ENCODE measurements around the gene STAG1.
A peak's percentile ranks its signal among the peaks of the same experiment; 100 is the strongest.

Gene STAG1

DNA sequence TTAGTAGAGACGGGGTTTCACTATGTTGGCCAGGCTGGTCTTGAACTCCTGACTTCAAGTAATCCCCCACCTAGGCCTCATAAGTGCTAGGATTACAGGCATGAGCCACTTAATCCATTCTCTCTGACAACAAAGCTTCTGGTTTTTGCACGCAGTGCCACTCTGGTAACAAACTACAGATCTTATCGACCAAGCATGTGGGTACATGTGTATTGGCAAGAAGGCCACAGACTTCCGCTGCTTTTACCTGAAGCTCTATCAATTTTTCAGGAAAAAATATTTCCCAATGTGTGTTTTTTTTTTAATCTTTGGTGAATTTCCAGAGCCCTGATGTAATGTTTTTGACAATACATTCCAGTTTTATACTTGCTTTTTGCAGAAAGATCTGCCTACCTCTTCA, 319.5 kb downstream of the STAG1 start:
- Histone ChIP-seq H2BK15ac (replicated peaks; ENCODE audit: low read depth) (no peak overlapping the region), H3K36me3 (ENCODE audit: control insufficient read depth, insufficient read depth, low read length) (no peaks in the 10 kb centered on the region), H4K5ac (ENCODE audit: low read length) (no peak overlapping the region), H3K79me1 (ENCODE audit: low read length) (no peaks in the 10 kb centered on the region), H2AK5ac (ENCODE audit: low read length) (no peak overlapping the region), H3K18ac (ENCODE audit: low read length) (no peak overlapping the region), H3K4me2 (ENCODE audit: low read length) (no peak overlapping the region), H2BK5ac (ENCODE audit: low read length) (no peak overlapping the region), H3K79me2 (ENCODE audit: control insufficient read depth, insufficient read depth, low read length) (no peaks in the 10 kb centered on the region), H3K9ac (ENCODE audit: low read length) (no peak overlapping the region), H3K27me3 (ENCODE audit: insufficient read depth, low read length, poor library complexity) (no peaks in the 10 kb centered on the region), H4K8ac (ENCODE audit: low read depth, low read length) (no peak overlapping the region), H2BK120ac (ENCODE audit: low read depth, low read length) (no peak overlapping the region), H3K27ac (ENCODE audit: low read depth, low read length) (no peak overlapping the region), H3K4me3 (ENCODE audit: low read length) (no peak overlapping the region), H3K23ac (ENCODE audit: low read length) (no peak overlapping the region), H3K56ac (ENCODE audit: low read length) (no peak overlapping the region), H3K4ac (ENCODE audit: low read depth, low read length) (no peak overlapping the region), H3K4me1 (ENCODE audit: control insufficient read depth, low read depth, low read length) (no peaks in the 10 kb centered on the region)
- WGBS (ENCODE audit: extremely low coverage, insufficient coverage, low lambda C conversion rate) = no CpG with 5 or more reads among the region's 4 CpGs
- DNase-seq = no peak

- Histone ChIP-seq H4K5ac (ENCODE audit: low read length) (no peak overlapping the region), H2BK120ac (ENCODE audit: low read depth, low read length) (no peak overlapping the region), H2BK5ac (ENCODE audit: low read length) (no peak overlapping the region), H3K79me2 (ENCODE audit: control insufficient read depth, insufficient read depth, low read length) (no peaks in the 10 kb centered on the region), H3K27ac (ENCODE audit: low read depth, low read length) (no peak overlapping the region), H3K4ac (ENCODE audit: low read depth, low read length) (no peak overlapping the region), H3K4me2 (ENCODE audit: low read length) (no peak overlapping the region), H3K4me1 (ENCODE audit: control insufficient read depth, low read depth, low read length) (no peaks in the 10 kb centered on the region), H3K18ac (ENCODE audit: low read length) (no peak overlapping the region), H4K8ac (ENCODE audit: low read depth, low read length) (peak overlapping the region; percentile 65), H3K23ac (ENCODE audit: low read length) (no peak overlapping the region), H3K56ac (ENCODE audit: low read length) (no peak overlapping the region), H2BK15ac (replicated peaks; ENCODE audit: low read depth) (no peak overlapping the region), H3K4me3 (ENCODE audit: low read length) (no peak overlapping the region), H3K9ac (ENCODE audit: low read length) (no peak overlapping the region), H3K79me1 (ENCODE audit: low read length) (no peaks in the 10 kb centered on the region), H2AK5ac (ENCODE audit: low read length) (no peak overlapping the region), H3K36me3 (ENCODE audit: control insufficient read depth, insufficient read depth, low read length) (no peaks in the 10 kb centered on the region), H3K27me3 (ENCODE audit: insufficient read depth, low read length, poor library complexity) (no peaks in the 10 kb centered on the region)
- peak; percentile 61 for DNase-seq
- WGBS (ENCODE audit: extremely low coverage, insufficient coverage, low lambda C conversion rate) = no CpG with 5 or more reads among the region's 2 CpGs
Observed at GRCh38 chr3:136428167-136428566, 324.0 kb downstream of the STAG1 start.

DNA sequence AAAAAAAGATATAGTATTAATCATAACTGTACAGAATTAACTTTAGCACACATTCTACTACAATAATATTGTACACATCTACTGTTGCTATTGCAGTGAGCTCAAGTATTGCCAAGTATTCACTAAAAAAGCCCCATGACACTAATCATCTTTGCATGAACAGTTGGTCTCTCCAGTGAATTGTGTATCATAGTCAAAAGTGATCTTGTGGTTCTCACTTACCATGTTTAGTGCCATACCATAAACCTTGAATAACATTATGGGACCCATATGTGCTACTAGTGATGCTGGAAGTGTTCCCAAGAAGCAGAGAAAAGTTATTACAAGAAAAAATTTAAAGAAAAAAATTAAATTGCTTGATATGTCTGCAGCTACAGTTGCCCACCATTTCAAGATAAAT, 324.9 kb downstream of the STAG1 start:
- no peak overlapping the region for H3K4me3 ChIP-seq (ENCODE audit: low read length)
- H3K4me2 ChIP-seq (ENCODE audit: low read length) = no peak overlapping the region
- no peaks in the 10 kb centered on the region for H3K79me2 ChIP-seq (ENCODE audit: control insufficient read depth, insufficient read depth, low read length)
- no peak for DNase-seq
- no peaks in the 10 kb centered on the region for H3K27me3 ChIP-seq (ENCODE audit: insufficient read depth, low read length, poor library complexity)
- H4K5ac ChIP-seq (ENCODE audit: low read length) = no peak overlapping the region
- no peak overlapping the region for H2AK5ac ChIP-seq (ENCODE audit: low read length)
- H3K23ac ChIP-seq (ENCODE audit: low read length) = no peak overlapping the region
- H3K4me1 ChIP-seq (ENCODE audit: control insufficient read depth, low read depth, low read length) = no peaks in the 10 kb centered on the region
- H2BK15ac ChIP-seq (replicated peaks; ENCODE audit: low read depth) = no peak overlapping the region
- no peaks in the 10 kb centered on the region for H3K79me1 ChIP-seq (ENCODE audit: low read length)
- H3K36me3 ChIP-seq (ENCODE audit: control insufficient read depth, insufficient read depth, low read length) = no peaks in the 10 kb centered on the region
- no peak overlapping the region for H2BK5ac ChIP-seq (ENCODE audit: low read length)
- H3K56ac ChIP-seq (ENCODE audit: low read length) = no peak overlapping the region
- H3K27ac ChIP-seq (ENCODE audit: low read depth, low read length) = no peak overlapping the region
- no peak overlapping the region for H3K4ac ChIP-seq (ENCODE audit: low read depth, low read length)
- no peak overlapping the region for H4K8ac ChIP-seq (ENCODE audit: low read depth, low read length)
- no peak overlapping the region for H3K18ac ChIP-seq (ENCODE audit: low read length)
- no peak overlapping the region for H2BK120ac ChIP-seq (ENCODE audit: low read depth, low read length)
- no peak overlapping the region for H3K9ac ChIP-seq (ENCODE audit: low read length)

DNA sequence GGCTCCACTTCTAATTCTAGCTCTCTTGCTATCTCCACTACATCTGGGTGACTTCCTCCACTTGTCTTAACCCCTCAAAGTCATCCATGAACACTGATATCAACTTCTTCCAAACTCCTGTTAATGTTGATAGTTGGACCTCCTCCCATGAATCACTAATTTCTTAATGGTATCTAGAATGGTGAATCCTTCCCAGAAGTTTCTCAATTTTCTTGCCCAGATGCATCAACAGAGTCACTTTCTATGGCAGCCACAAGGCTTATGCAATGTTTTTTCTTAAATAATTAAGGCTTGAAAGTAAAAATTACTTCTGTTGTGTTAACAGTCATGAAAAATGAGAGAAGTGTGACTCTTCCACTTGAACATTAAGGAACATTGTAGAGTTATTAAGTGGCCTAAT, 337.7 kb downstream of the STAG1 start:
- Histone ChIP-seq H3K36me3 (ENCODE audit: control insufficient read depth, insufficient read depth, low read length) (no peaks in the 10 kb centered on the region), H3K79me2 (ENCODE audit: control insufficient read depth, insufficient read depth, low read length) (no peaks in the 10 kb centered on the region), H4K8ac (ENCODE audit: low read depth, low read length) (no peak overlapping the region), H2AK5ac (ENCODE audit: low read length) (no peak overlapping the region), H2BK120ac (ENCODE audit: low read depth, low read length) (no peak overlapping the region), H3K27me3 (ENCODE audit: insufficient read depth, low read length, poor library complexity) (no peaks in the 10 kb centered on the region), H2BK5ac (ENCODE audit: low read length) (no peak overlapping the region), H3K4me1 (ENCODE audit: control insufficient read depth, low read depth, low read length) (no peaks in the 10 kb centered on the region), H3K27ac (ENCODE audit: low read depth, low read length) (no peak overlapping the region), H3K23ac (ENCODE audit: low read length) (no peak overlapping the region), H3K18ac (ENCODE audit: low read length) (no peak overlapping the region), H3K4ac (ENCODE audit: low read depth, low read length) (no peak overlapping the region), H3K79me1 (ENCODE audit: low read length) (no peaks in the 10 kb centered on the region), H3K4me3 (ENCODE audit: low read length) (no peak overlapping the region), H4K5ac (ENCODE audit: low read length) (no peak overlapping the region), H3K9ac (ENCODE audit: low read length) (no peak overlapping the region), H2BK15ac (replicated peaks; ENCODE audit: low read depth) (no peak overlapping the region), H3K56ac (ENCODE audit: low read length) (no peak overlapping the region), H3K4me2 (ENCODE audit: low read length) (no peak overlapping the region)
- no peak for DNase-seq

GRCh38 chr3:136412307-136412706, 339.9 kb downstream of the STAG1 start:
- H3K36me3 ChIP-seq (ENCODE audit: control insufficient read depth, insufficient read depth, low read length) = no peaks in the 10 kb centered on the region
- no peak overlapping the region for H2BK120ac ChIP-seq (ENCODE audit: low read depth, low read length)
- no peak overlapping the region for H2AK5ac ChIP-seq (ENCODE audit: low read length)
- H3K9ac ChIP-seq (ENCODE audit: low read length) = no peak overlapping the region
- H3K27ac ChIP-seq (ENCODE audit: low read depth, low read length) = no peak overlapping the region
- H3K79me2 ChIP-seq (ENCODE audit: control insufficient read depth, insufficient read depth, low read length) = no peaks in the 10 kb centered on the region
- H3K27me3 ChIP-seq (ENCODE audit: insufficient read depth, low read length, poor library complexity) = no peaks in the 10 kb centered on the region
- H2BK15ac ChIP-seq (replicated peaks; ENCODE audit: low read depth) = no peak overlapping the region
- H3K79me1 ChIP-seq (ENCODE audit: low read length) = no peaks in the 10 kb centered on the region
- no peak overlapping the region for H4K5ac ChIP-seq (ENCODE audit: low read length)
- no peak overlapping the region for H3K18ac ChIP-seq (ENCODE audit: low read length)
- H3K56ac ChIP-seq (ENCODE audit: low read length) = no peak overlapping the region
- H4K8ac ChIP-seq (ENCODE audit: low read depth, low read length) = no peak overlapping the region
- no CpG with 5 or more reads among the region's 4 CpGs for whole genome bisulfite sequencing (ENCODE audit: extremely low coverage, insufficient coverage, low lambda C conversion rate)
- no peak overlapping the region for H2BK5ac ChIP-seq (ENCODE audit: low read length)
- no peak overlapping the region for H3K23ac ChIP-seq (ENCODE audit: low read length)
- H3K4me3 ChIP-seq (ENCODE audit: low read length) = no peak overlapping the region
- H3K4me1 ChIP-seq (ENCODE audit: control insufficient read depth, low read depth, low read length) = no peaks in the 10 kb centered on the region
- no peak overlapping the region for H3K4ac ChIP-seq (ENCODE audit: low read depth, low read length)
- DNase-seq = no peak
- H3K4me2 ChIP-seq (ENCODE audit: low read length) = no peak overlapping the region

DNA sequence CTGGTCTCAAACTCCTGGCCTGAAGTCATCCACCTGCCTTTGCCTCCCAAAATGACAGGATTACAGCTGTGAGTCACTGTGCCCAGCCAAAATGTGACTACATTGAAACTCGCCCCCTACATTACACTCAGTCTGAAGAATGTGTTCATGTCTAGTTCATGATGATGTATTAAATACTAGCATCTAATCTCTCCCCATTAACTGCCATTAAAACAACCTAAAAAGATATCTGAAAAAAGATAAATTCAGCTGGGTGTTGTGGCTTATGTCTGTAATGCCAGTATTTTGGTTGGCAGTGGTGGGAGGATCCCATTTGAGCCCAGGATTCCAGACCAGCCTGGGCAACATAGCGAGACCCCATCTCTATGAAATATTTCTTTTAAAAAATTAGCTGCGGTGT, 342.6 kb downstream of the STAG1 start:
- Histone ChIP-seq H3K4me2 (ENCODE audit: low read length) (no peak overlapping the region), H3K23ac (ENCODE audit: low read length) (no peak overlapping the region), H2BK120ac (ENCODE audit: low read depth, low read length) (no peak overlapping the region), H3K27ac (ENCODE audit: low read depth, low read length) (no peak overlapping the region), H3K27me3 (ENCODE audit: insufficient read depth, low read length, poor library complexity) (no peaks in the 10 kb centered on the region), H2AK5ac (ENCODE audit: low read length) (no peak overlapping the region), H2BK15ac (replicated peaks; ENCODE audit: low read depth) (no peak overlapping the region), H3K79me1 (ENCODE audit: low read length) (no peaks in the 10 kb centered on the region), H4K8ac (ENCODE audit: low read depth, low read length) (no peak overlapping the region), H3K4me1 (ENCODE audit: control insufficient read depth, low read depth, low read length) (no peaks in the 10 kb centered on the region), H3K36me3 (ENCODE audit: control insufficient read depth, insufficient read depth, low read length) (no peaks in the 10 kb centered on the region), H2BK5ac (ENCODE audit: low read length) (no peak overlapping the region), H3K4ac (ENCODE audit: low read depth, low read length) (no peak overlapping the region), H3K56ac (ENCODE audit: low read length) (no peak overlapping the region), H3K79me2 (ENCODE audit: control insufficient read depth, insufficient read depth, low read length) (no peaks in the 10 kb centered on the region), H3K18ac (ENCODE audit: low read length) (no peak overlapping the region), H3K9ac (ENCODE audit: low read length) (no peak overlapping the region), H4K5ac (ENCODE audit: low read length) (no peak overlapping the region), H3K4me3 (ENCODE audit: low read length) (no peak overlapping the region)
- DNase-seq = no peak
- no CpG with 5 or more reads among the region's 3 CpGs for WGBS (ENCODE audit: extremely low coverage, insufficient coverage, low lambda C conversion rate)
